Smooth muscle cell of bladder (primary cell): Measurements from ENCODE around the gene MECR. TPM values are rescaled to one million over a fixed set of nuclear protein-coding genes. Genes with fewer than 3 reads are reported as not detected.

Experiments
- total RNA-seq: library from RNA; depleted of rRNA; stranded (reverse); fragments of >200 nt; gene quantifications from 2 replicates; pipeline ENCODE4 v1.2.3, GENCODE V29; 2014

The MECR gene, protein sequence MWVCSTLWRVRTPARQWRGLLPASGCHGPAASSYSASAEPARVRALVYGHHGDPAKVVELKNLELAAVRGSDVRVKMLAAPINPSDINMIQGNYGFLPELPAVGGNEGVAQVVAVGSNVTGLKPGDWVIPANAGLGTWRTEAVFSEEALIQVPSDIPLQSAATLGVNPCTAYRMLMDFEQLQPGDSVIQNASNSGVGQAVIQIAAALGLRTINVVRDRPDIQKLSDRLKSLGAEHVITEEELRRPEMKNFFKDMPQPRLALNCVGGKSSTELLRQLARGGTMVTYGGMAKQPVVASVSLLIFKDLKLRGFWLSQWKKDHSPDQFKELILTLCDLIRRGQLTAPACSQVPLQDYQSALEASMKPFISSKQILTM
- 15.6 and 15.9 TPM in 2 replicates for total RNA-seq

GRCh38 chr1:29230553-29231378, at the start of gene MECR:
TSS of gene MECR (minus strand) at chr1:29230934. CDS start at chr1:29230906, 28 bp downstream.

DNA sequence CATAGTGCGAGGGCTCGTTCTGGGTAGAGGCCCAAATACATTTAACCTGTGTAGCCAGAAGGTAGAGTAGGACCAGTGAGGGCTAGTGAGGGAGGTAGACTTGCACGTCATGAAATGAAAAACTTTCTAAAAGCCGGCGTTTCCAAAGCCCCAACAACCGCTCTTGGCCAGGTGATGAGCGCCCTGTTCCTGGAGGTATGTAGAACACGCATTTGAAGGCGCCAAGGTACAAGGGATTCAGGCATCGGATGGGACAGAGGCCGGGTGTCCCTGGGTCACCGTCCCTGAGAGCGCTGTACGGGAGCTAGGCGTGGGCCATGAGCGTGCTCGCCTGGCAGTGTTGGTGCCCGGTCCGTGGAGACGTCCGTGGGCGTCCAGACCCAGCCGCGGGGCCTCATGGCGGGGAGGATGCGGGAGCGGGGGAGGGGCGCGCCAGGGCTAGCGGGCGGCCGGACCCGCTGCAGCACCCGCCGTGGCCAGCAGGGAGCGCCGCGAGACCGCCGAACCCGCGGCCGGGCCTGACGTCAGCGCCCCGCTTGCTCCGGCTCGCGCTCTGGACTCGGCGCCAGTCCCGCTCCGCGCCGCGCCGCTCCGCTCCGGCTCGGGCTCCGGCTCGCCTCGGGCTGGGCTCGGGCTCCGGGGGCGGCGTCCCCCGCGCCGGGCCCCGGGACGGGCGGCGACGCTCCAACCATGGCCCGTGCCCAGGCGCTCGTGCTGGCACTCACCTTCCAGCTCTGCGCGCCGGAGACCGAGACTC, 5.4 kb upstream of the MECR start, which contains the start of gene PTPRU:
Gene PTPRU, plus strand, starts transcription at position 568 of the 757 bp plus-strand sequence. Its CDS starts 123 bp downstream, at position 691.

GRCh38 chr1:29181413-29182225, 49.1 kb downstream of the MECR start, which contains the start of gene SRSF4:
TSS of gene SRSF4 (minus strand) at chr1:29181900. CDS start at chr1:29181752, 148 bp downstream.

Other genes starting within 250 kb of the MECR start
- gene TMEM200B, start 107.0 kb downstream of the MECR start, total RNA-seq, result 10.1 and 13.4 TPM in 2 replicates
- gene SRSF4, start 49.0 kb downstream of the MECR start, total RNA-seq, result 27.6 and 45.8 TPM in 2 replicates
- 18.8 and 37.9 TPM in 2 replicates for gene PTPRU, start 5.6 kb upstream of the MECR start, total RNA-seq